Transverse colon (tissue), 4 donors: ENCODE measurements around the gene VPS4B.

ENCODE experiments used
- EP300 ChIP-seq: sonication (generic); formaldehyde crosslinking; IDR thresholded peaks from one replicate; pipeline ENCODE4 v1.6.1; 2017; ENCODE audit warnings: antibody characterized with exemption, low read depth
- POLR2A ChIP-seq: fragments of 450-650 bp; IDR thresholded peaks from one replicate; pipeline ENCODE4 v1.6.1; 2016; ENCODE audit warnings: antibody characterized with exemption, mild to moderate bottlenecking, moderate library complexity
- POLR2AphosphoS5 ChIP-seq, 3 donors: sonication (generic); formaldehyde crosslinking; IDR thresholded peaks; one replicate each; pipeline ENCODE4 v1.6.1; 2016; ENCODE audit warnings: antibody characterized with exemption in 3 of 3
- TF ChIP-seq, protein P1 (sequence below), 5 experiments: fragments of 200-600 bp in 3 of 5; fragments of 450-650 bp in 2 of 5; sonication (generic) in 3 of 5; IDR thresholded peaks; 1 replicate in 2 of 5; 2 replicates in 3 of 5; pipeline ENCODE4 v1.5.1; 2016 to 2017; ENCODE audit warnings: antibody characterized with exemption in 5 of 5, inconsistent platforms in 3 of 5, mild to moderate bottlenecking in 2 of 5, moderate library complexity in 1 of 5

DNA sequence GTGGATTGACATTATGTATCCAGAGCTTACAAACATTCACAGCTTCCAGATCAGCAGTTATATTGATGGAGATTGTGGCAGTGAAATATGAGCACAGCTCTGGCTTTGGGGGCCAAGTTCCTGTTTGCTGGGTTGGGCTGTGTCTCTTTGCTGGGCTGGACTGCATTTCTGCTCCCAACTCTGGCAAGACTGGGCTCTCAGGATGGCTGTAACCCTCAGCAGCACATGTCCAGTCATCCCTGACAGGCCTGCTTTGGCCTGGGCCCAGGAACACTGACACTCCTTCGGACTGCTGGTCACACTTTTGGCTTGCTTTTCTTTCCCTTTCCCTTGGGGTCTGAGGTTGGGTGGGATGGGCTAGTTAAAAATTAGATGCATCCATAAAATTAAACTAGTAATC lies 17.9 kb upstream of the VPS4B start:
- TF ChIP-seq POLR2AphosphoS5 (IDR thresholded peaks at IDR 0.05) = no peak
- TF ChIP-seq, protein P1, sequence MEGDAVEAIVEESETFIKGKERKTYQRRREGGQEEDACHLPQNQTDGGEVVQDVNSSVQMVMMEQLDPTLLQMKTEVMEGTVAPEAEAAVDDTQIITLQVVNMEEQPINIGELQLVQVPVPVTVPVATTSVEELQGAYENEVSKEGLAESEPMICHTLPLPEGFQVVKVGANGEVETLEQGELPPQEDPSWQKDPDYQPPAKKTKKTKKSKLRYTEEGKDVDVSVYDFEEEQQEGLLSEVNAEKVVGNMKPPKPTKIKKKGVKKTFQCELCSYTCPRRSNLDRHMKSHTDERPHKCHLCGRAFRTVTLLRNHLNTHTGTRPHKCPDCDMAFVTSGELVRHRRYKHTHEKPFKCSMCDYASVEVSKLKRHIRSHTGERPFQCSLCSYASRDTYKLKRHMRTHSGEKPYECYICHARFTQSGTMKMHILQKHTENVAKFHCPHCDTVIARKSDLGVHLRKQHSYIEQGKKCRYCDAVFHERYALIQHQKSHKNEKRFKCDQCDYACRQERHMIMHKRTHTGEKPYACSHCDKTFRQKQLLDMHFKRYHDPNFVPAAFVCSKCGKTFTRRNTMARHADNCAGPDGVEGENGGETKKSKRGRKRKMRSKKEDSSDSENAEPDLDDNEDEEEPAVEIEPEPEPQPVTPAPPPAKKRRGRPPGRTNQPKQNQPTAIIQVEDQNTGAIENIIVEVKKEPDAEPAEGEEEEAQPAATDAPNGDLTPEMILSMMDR (IDR thresholded peaks at IDR 0.05) = no peak
- TF ChIP-seq POLR2A = no peak
- TF ChIP-seq EP300 = no peak
